Posterior vena cava (tissue), 2 donors: ENCODE measurements around the gene EGLN1. TPM values are rescaled to one million over a fixed set of nuclear protein-coding genes. Genes with fewer than 3 reads are reported as not detected.

ENCODE experiments used
- DNase-seq: peaks from one replicate; pipeline ENCODE4 v3.0.0-alpha.2; 2020; ENCODE audit warnings: low spot score
- intact Hi-C, 2 donors: fragments of 100-400 bp; cut with DNase I; formaldehyde crosslinking; loops; one replicate each; pipeline versions ENCODE4 v1.14.1 to v1.14.2; 2022 to 2023
- total RNA-seq, 2 donors: library from RNA; stranded (reverse); fragmentation: NEBNext Ultra II Directional; extraction: Animal tissue kit (Norgen Biotek cat#: 25700); gene quantifications; one replicate each; pipeline ENCODE4 v1.2.1, GENCODE V29; 2021
- donor health status: DM: yes; HTN: yes; CAD: no.
- donor health status: DM: yes; HTN: yes; CAD: no.

The EGLN1 gene
- total RNA-seq, 2 donors from 2014 or later = 29.6 to 33.1 TPM

GRCh38 chr1:231423648-231424047 lies 1.6 kb upstream of the EGLN1 start:
- DNase-seq = no peak
- intact Hi-C loops = no loop called here

DNA sequence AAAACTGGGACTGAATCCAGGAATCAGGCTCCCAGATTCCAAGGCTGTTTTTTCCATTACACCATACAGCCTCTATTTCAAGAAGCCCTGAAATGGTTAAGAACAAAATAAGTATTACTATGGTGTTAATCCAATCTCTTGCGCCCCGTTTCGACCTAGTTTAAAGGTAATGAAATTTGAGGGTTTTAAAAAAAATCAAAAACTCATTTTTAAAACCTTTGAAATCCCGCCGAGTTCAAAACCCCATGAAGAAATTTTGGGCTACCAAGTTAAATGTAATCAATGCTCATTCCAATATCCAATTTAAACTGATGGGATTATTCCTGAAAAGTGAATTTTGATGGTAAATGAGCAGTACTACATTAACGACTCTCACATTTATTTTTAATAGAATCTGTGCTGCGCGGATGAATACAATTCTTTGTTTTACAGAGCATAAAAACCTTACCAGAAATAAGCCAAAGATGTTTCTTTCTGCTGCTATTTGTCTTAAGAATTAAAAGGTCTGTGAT lies 767 bp upstream of the EGLN1 start:
- intact Hi-C loops = no loop called here
- DNase-seq = no peak

- peak; percentile 86 for DNase-seq
- intact Hi-C loops = no loop called here
Measured at GRCh38 chr1:231421546-231421970, 529 bp downstream of the EGLN1 start.

- intact Hi-C loops = no loop called here
Measured at GRCh38 chr1:231420959-231421545, 1.0 kb downstream of the EGLN1 start.

GRCh38 chr1:231420299-231420958 lies 1.7 kb downstream of the EGLN1 start:
- no peak for DNase-seq
- intact Hi-C loops = no loop called here

More at GRCh38 chr1:231420959-231421545, 1.0 kb downstream of the EGLN1 start:
- DNase-seq = peak; percentile 87

- intact Hi-C loops = loop anchor here in 1 of 2 donors (10.0 kb wide), 1 partner anchor 55 kb away; no protein-coding TSS in a partner anchor
Measured at GRCh38 chr1:231419738-231420298, 2.3 kb downstream of the EGLN1 start.

DNA sequence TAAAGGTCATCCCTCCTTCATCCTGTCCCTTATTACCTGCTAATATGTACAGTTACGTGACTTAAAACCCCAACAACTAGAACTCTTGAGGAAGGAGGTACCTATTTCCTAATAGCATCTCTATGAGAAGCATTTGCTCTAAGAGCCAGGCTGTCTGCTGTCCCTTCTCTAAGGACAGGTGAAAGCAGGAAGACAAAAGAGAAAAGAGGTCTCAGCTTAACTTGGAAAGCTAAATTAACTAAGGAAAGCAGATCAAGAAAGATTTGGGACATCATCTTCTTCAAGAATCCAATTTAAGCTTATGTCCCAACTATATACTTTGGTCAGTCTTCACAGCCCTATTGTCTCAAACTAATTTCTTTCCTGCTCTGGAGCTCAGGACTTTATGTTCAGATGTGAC lies 2.9 kb downstream of the EGLN1 start:
- DNase-seq = no peak
- intact Hi-C loops = loop anchor here in 1 of 2 donors (10.0 kb wide), 1 partner anchor 54 kb away; no protein-coding TSS in a partner anchor

More at GRCh38 chr1:231419738-231420298, 2.3 kb downstream of the EGLN1 start:
- no peak for DNase-seq

DNA sequence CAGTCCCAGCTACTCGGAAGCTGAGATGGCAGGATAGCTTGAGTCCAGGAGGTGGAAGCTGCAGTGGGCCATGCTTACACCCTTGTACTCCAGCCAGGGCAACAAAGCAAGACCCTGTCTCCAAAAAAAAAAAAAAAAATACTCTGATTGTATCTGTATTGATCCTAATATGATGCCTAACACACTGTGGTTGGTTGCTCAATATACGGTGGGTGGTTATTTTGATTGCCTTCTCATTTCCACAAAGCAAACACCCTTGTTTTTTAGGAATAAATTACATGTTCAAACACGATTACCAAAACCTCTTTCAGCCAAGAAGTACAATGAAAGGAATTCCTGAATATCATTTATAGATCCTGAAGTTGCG lies 3.4 kb downstream of the EGLN1 start:
- intact Hi-C loops = loop anchor here in 1 of 2 donors (10.0 kb wide), 1 partner anchor 54 kb away; no protein-coding TSS in a partner anchor
- no peak for DNase-seq

- intact Hi-C loops = loop anchor here in 1 of 2 donors (10.0 kb wide), 1 partner anchor 53 kb away; no protein-coding TSS in a partner anchor
- no peak for DNase-seq
Measured at GRCh38 chr1:231418101-231418740, 3.9 kb downstream of the EGLN1 start.

DNA sequence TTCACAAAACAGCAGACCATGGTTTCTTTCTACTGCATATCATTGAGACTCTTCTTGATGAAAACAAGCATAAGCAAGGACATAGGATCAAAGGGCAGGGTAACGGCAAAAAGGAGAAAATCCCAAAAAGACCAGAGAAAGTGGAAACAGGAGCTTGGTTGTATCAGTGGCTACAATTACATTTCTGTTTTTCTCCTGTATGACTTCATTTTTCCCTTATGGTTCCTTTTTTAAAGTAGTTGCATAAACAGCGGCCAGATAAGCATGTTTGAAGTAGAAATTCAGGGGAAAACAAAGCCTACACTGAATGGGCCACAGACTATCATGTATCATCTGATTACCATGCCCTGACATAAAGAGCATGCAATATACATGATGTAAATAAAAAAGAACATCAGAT lies 4.6 kb downstream of the EGLN1 start:
- intact Hi-C loops = loop anchor here (1.0 to 10.0 kb wide), 2 partner anchors 21 to 53 kb away; no protein-coding TSS in a partner anchor
- DNase-seq = no peak

DNA sequence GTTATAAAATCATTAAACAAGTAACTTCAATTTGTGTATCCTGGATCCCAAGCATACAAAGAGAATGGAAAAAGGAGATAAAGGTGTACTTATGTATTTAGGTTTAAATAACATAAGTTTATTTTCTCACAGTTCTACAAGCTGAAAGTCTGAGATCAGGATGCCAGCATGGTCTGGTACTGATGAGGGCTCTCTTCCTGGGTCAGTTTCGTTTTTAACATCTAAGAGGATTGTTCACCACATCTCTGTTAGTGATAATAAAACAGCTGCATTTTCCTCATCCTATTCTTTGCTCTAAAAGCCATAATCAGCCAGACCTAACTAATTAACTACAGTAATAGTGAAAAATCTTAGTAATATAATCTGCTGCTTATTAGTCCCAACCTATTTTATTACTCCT lies 5.2 kb downstream of the EGLN1 start:
- intact Hi-C loops = loop anchor here (1.0 to 10.0 kb wide), 2 partner anchors 21 to 52 kb away; no protein-coding TSS in a partner anchor

DNA sequence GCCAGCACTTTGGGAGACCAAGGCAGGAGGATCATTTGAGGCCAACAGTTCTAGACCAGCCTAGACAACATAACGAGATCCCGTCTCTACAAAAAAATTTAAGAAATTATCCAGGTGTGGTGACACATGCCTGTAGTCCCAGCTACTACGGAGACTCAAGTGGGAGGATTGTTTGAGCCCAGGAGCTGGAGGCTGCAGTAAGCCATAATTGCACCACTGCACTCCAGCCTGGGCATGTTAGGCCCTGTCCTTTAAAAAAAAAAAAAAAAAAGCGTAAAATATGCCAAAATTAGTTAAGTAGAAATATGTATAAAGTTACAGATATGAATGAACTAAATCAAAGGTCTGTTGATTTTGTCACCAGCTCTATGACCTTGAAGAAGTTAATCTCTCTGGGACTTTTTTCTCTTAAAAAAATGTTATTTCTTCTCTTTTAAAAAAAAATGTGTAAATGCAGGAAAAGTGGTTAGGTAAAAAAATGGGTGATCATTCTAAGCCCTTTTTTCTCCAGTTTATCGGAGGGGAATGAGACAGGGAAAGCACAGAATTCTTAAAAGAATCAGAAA lies 7.0 kb downstream of the EGLN1 start:
- no peak for DNase-seq
- intact Hi-C loops = loop anchor here in 1 of 2 donors (10.0 kb wide), 1 partner anchor 50 kb away; no protein-coding TSS in a partner anchor

More for the DNA sequence above, 5.2 kb downstream of the EGLN1 start:
- no peak for DNase-seq

DNA sequence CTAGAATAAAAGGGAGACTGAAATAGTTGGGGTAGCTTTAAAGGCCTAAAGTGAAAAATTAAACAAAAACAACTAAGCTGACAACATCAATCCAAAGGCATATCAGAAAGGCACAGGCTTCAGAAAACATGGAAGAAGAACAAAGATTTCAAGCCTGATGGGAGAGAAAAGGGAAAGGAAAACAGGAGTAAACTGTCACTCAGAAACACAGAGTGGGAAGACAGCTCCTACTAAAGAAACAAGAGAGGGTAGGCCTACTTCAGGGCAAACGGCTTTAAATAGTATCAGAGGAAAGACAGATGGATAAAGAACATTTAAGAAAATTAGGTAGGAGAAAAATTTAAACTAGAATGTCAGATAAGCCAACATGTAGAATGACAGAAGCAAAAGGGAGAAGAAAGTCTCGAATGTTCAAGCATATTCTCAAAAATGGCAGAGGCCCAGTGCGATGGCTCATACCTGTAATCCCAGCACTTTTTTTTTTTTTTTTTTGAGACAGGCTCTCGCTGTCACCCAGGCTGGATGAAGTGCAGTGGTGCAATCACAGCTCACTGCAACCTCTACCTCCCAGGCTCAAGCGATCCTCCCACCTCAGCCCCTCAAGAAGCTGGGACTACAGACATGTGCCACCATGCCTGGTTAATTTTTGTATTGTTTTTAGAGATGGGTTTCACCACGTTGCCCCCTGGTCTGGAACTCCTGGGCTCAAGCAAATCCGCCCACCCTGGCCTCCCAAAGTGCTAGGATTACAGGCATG lies 7.6 kb downstream of the EGLN1 start:
- intact Hi-C loops = loop anchor here in 1 of 2 donors (10.0 kb wide), 1 partner anchor 50 kb away; no protein-coding TSS in a partner anchor

GRCh38 chr1:231413749-231414082 lies 8.4 kb downstream of the EGLN1 start:
- no peak for DNase-seq
- intact Hi-C loops = loop anchor here in 1 of 2 donors (10.0 kb wide), 1 partner anchor 49 kb away; no protein-coding TSS in a partner anchor

More for the DNA sequence above, 7.6 kb downstream of the EGLN1 start:
- DNase-seq = no peak

GRCh38 chr1:231411036-231411531 lies 11.0 kb downstream of the EGLN1 start:
- DNase-seq = no peak
- intact Hi-C loops = loop anchor here in 1 of 2 donors (10.0 kb wide), 1 partner anchor 46 kb away; no protein-coding TSS in a partner anchor

- intact Hi-C loops = loop anchor here in 1 of 2 donors (10.0 kb wide), 1 partner anchor 45 kb away; no protein-coding TSS in a partner anchor
Measured at GRCh38 chr1:231410036-231410612, 12.0 kb downstream of the EGLN1 start.

DNA sequence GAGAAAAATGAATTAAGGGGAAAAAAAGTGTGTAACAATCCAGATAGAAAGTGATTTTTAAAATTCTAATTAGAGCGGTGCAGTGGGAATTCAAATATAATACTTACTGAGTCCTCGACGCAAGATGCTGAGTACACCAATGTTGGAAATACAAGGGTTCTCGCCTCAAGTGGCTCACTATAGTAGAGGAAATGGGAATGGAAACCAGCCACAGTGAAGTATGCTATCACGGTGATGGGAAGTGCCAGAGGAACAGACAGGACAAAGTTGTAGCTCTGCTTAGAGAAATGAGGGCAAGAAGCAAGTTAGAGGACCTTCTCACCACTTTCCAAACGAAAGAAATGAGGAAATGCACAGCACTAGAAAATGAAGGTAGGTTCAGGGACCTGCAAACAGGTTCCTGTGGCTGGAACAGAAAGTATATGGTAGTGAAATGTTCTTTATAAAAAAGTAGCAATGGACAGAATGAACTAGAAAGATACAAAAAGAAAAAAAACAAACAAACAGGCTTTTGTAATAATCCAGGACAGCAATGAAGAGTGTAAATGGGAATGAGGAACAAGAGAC lies 13.5 kb downstream of the EGLN1 start:
- no peak for DNase-seq
- intact Hi-C loops = no loop called here

More at GRCh38 chr1:231410036-231410612, 12.0 kb downstream of the EGLN1 start:
- no peak for DNase-seq
